DMS79 treated with DMSO at 0.1 percent for 48 hours (cell line): ENCODE data around the gene ROPN1L.
"Not testable (repeated sequence)": the region's sequence is repeated elsewhere in the genome, so short reads cannot be mapped to it uniquely, and the experiment has no call there.

Experiments used
- DNase-seq: peaks from one replicate; lab custom pipeline; 2025; lab: John Stamatoyannopoulos, UW

ROPN1L gene

DNA sequence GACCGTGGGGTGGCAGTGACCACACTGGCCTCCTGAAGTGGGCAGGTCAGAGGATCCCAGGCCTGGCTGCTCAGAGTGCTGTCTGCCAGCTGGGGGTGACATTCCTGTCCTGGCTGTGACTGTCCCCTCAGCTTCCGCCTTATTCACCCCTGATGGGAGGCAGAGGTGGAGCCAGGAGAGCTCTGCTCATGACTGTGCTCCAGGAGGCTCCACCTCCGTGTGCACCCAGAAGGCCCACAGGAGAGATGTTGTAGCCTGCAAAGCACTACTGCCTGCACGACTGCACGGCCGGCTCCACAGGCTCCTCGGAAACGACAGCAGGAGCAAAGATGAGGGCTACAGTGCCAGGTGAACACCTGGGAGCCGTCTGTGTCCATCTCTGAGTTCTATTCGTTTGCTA lies 60.9 kb downstream of the ROPN1L start:
- DNase-seq: no peak

DNA sequence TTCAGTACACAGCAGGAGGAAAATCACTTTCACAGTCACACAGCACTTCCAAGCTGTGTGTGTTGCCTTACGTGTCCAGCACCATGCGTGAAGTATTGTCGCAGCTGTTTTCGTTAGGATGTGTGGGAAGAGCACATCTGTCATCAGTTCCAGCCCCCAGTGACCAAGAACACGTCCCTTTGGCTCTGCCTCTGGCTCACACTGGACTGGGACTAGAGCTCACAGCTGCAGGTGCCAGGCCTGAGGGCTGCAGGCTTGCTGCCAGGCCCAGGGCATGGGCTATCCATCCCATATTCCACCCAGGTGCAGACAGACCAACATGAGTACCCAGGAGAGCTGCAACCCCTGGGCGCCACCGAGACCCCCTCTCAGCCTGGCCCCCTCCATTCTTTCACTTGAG lies 61.6 kb downstream of the ROPN1L start:
- DNase-seq: no peak

DNA sequence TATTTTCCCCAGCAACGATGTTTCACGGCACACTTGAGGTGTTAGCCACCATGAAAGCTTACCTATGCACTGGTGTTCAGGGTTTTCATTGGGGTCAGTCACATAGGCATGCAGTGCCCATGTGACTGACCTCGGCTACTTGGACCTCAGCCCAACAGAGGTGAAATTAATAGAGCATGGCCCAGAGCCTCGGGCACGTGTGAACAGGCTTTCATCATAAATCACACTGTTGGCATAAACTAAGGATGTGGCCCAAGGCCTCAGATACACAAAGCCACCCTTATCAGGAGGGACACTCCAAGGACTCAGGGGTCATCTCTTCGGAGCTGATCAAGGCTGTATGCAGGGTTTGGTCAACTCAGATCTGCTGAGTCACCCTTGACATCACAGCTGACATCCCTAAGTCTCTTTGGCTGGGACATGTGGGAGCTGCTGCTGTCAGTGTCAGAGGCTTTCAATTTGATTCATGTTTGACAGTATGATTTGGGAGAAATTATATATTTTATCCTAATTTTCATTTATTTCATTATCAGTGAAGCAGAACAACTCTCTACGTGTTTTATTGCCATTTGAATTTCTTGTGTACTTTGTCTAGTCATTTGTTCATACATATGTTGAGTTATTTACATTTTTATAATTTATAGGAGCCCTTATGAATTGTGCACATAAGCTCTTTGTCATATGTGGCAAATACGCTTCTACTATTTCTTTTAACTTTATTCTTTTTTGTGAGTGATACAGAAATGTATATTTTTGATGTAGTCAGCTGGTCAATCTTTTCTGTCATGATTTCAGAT lies 62.5 kb downstream of the ROPN1L start:
- peak; percentile 36 for DNase-seq

DNA sequence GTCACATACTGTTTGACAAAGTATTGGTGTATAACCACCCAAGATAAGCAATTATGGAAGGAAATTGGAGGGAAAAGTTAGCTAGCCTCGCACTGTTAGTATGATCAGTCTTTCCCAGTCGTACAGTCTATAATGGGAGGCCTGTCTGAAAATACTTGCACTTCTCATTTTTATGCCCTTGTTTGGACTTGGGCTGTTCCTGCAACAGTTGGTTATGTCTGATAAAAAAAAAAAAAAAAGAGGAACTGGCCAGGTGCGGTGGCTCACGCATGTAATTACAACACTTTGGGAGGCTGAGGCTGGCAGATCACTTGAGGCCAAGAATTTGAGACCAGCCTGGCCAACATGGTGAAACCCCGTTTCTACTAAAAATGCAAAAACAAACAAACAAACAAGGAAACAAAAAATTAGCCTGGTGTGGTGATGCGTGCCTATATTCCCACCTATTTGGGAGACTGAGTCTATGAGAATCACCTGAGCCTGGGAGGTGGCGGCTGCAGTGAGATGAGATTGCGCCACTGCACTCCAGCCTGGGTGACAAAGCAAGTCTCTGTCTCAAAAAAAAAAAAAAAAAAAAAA lies 63.9 kb downstream of the ROPN1L start:
- no peak for DNase-seq

DNA sequence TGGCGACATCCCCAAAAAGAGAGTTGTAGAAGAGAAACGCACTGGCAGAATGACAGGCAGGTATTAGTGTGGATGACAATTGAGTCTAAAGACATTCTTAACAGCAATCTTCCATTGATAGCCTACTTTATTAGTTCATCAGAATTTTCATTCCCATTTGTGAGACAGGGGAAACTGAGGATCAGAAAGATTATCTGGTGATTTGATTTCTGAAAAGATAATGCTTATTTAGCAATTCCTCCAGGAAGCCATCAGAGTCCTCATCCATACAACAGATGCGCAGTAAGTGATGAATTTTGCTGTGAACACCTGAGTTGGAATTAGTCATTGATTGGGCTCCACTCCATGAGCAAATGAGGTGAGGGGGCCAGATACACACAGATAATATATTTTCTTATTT lies 64.9 kb downstream of the ROPN1L start:
- no peak for DNase-seq

DNA sequence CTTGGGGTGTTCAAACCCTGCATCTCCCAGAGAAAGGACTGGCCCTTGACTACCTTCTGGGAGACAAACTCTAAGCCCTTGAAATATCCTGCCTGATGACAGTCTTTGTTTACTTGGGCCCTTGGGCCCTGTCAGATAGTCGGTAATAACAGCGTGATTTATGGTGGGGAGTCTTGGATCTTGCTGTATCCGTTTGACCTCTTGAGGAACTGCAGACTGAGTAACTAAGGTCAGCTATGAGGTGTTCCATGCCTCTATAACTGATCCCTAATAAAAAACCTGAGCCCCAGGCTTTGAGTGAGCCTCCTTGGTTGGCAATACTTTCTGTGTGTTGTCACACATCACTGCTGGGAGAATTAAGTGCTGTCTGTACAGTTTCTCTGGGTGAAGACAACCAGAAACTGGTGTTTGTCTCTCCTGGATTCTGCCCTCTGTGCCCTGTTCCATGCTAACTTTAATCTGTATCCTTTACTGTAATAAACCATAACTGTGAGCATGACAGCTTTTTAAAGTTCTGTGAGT lies 66.0 kb downstream of the ROPN1L start:
- no peak for DNase-seq

DNA sequence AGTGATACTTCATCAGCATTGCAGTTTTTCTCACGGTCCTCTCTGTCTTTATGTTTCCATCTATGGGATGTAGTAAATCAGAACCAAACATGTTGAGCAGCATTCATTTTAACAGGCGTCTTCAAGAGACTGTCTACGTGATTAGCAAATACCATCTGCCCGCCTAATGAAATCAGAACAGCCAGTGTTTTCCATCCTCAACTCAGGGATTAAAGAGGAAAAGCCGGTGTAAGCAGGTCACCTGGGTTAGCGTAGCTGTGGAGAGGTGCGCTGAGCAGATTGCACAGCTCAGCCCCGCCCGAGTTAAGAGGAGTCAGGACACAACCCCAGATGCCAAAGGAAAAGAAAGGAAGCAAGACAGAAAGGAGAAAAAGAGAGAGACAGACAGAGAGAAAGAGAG lies 67.9 kb downstream of the ROPN1L start:
- no peak for DNase-seq

DNA sequence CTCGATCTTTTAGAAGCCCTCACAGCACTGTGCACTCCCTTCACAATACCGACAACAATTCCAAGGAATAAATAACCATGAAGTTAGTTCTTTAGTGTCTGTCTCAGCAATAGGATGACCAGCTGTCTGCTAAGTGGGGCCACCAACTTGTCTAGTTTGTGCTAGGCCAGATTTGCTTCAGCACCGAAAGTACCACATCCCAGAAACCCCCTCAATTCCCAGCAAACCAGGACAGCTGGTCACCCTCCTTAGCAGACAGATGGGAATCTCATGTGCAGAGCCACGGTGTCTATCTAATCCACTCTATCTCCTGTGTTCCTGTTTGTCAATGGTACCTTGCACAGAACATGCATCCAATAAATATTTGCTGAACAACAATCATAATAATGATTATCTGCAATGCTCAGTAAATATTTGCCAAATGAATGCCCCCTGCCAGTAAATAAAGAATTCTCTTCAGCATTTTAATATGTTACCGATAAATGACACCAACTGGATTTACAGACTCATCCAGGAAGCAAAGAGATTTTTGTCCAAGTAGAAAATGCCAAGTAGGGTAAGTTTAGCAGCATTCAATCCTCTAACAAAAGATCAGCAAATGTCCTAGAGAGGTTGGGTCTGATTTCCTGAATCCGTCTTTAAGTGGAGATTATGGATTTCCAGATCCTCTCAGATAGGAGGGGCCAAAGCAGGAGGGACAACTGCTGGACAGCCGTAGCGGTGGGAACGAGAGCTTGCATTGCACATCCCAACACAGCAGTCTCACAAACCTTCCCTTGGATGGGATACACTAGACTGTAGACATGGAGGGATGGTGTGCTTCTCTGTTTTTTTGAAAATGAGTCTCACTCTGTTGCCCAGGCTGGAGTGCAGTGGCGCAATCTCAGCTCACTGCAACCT lies 70.3 kb downstream of the ROPN1L start:
- DNase-seq: no peak

DNA sequence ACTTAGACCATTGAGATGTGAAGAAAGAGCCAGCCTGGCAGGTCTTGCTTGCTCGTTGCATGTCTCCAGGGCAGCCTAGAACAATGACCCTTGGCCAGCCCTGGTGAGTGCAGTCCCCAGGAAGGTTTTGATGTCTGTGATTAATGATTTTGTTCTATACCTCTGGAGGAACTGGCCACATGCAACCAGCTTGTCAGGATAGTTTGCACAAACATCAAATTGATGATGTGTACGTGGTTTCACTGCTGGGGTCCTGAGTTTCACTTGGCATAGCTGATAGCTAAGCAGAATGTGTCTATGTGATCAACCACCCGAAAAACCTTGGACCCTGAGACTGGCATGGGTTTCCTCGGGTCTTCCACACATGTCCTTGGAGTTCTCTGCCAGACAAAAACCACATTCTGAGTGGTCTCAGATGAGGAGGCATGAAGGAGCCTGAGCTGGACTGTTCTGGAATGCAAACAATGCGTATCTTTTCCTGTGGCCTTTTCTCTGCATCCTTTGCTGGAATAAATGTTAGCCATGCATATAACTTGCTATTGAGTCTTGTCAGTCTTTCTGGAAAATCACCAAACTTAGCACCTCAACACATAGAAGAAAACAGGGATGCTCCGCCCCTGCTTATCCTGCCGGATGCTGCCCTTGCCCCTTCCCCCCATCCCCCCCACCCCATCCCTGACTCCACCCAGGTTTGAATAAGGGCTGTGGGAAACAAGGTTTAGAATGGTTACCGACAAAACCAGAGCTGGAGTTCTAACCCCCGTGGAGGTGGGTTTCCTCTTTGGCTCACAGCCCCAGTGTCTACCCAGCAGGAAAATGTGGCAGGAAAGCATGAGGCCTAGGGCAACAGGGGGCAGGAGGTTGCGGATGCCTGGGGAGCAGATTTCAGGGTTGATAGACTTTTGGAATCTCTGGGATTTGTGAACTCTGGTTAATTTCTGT lies 72.1 kb downstream of the ROPN1L start:
- DNase-seq: no peak

DNA sequence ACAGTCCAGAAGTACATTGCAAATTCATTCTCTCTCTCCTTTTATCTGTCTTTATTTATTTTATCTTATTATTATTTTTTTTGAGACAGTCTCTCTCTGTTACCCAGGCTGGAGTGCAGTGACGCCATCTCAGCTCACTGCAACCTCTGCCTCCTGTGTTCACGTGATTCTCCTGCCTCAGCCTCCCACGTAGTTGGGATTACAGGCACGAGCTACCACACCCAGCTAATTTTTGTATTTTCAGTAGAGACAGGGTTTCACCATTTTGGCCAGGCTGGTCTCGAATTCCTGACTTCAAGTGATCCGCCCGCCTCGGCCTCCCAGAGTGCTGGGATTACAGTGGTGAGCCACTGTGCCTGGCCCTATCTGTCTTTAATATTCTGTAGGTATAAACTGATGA lies 72.9 kb downstream of the ROPN1L start:
- DNase-seq: not testable (repeated sequence)
